Mucosa of rectum (tissue), 2 donors: ENCODE results near the gene STAT4.

ENCODE experiments used
- H3K27ac ChIP-seq, 2 donors: one replicate each; pipeline ENCODE4 v1.7.0; 2013; ENCODE audit warnings: inconsistent platforms in 2 of 2, low read depth in 2 of 2, low read length in 2 of 2
- H3K27me3 ChIP-seq, 2 donors: one replicate each; pipeline ENCODE4 v1.7.0; 2013; ENCODE audit warnings: low read length in 2 of 2; ENCODE audit not compliant: control insufficient read depth in 2 of 2, insufficient read depth in 2 of 2
- H3K36me3 ChIP-seq, 2 donors: one replicate each; pipeline ENCODE4 v1.7.0; 2013; ENCODE audit warnings: low read length in 2 of 2; ENCODE audit not compliant: control insufficient read depth in 2 of 2, insufficient read depth in 2 of 2
- H3K4me1 ChIP-seq, 2 donors: one replicate each; pipeline ENCODE4 v1.7.0; 2013; ENCODE audit warnings: low read length in 2 of 2, mild to moderate bottlenecking in 1 of 2; ENCODE audit not compliant: control insufficient read depth in 2 of 2, insufficient read depth in 2 of 2
- H3K4me3 ChIP-seq, 2 donors: one replicate each; pipeline ENCODE4 v1.7.0; 2013; ENCODE audit warnings: low read length in 2 of 2
- H3K9ac ChIP-seq, 2 donors: one replicate each; pipeline ENCODE4 v1.7.0; 2013; ENCODE audit warnings: low read length in 2 of 2, low read depth in 1 of 2, mild to moderate bottlenecking in 1 of 2
- H3K9me3 ChIP-seq, 2 donors: one replicate each; pipeline ENCODE4 v1.7.0; 2013; ENCODE audit warnings: low read length in 2 of 2; ENCODE audit not compliant: control insufficient read depth in 2 of 2
- donor health status: healthy.
- donor health status: Normal muscosa, but diverticular disease.

Gene STAT4

GRCh38 chr2:191037351-191037750, 113.4 kb downstream of the STAT4 start:
- H3K9ac ChIP-seq = no peak overlapping the region
- H3K36me3 ChIP-seq = no peaks in the 10 kb centered on the region
- H3K9me3 ChIP-seq = no peaks in the 10 kb centered on the region
- H3K4me3 ChIP-seq = no peak overlapping the region
- peaks cover 0 to 5% of the 10 kb centered on the region in 2 donors for H3K4me1 ChIP-seq
- no peaks in the 10 kb centered on the region for H3K27me3 ChIP-seq
- no peak overlapping the region for H3K27ac ChIP-seq

GRCh38 chr2:191036363-191036762, 114.4 kb downstream of the STAT4 start:
- no peaks in the 10 kb centered on the region for H3K36me3 ChIP-seq
- no peak overlapping the region for H3K4me3 ChIP-seq
- no peak overlapping the region for H3K27ac ChIP-seq
- H3K27me3 ChIP-seq = no peaks in the 10 kb centered on the region
- no peaks in the 10 kb centered on the region for H3K9me3 ChIP-seq
- H3K9ac ChIP-seq = no peak overlapping the region
- no peaks in the 10 kb centered on the region for H3K4me1 ChIP-seq

GRCh38 chr2:191032588-191033429, 118.0 kb downstream of the STAT4 start:
- no peaks in the 10 kb centered on the region for H3K27me3 ChIP-seq
- no peak overlapping the region for H3K4me3 ChIP-seq
- H3K4me1 ChIP-seq = peaks cover 0 to 6% of the 10 kb centered on the region in 2 donors
- no peak overlapping the region for H3K9ac ChIP-seq
- H3K27ac ChIP-seq = no peak overlapping the region
- H3K36me3 ChIP-seq = no peaks in the 10 kb centered on the region
- no peaks in the 10 kb centered on the region for H3K9me3 ChIP-seq

GRCh38 chr2:191031256-191031655, 119.5 kb downstream of the STAT4 start:
- no peak overlapping the region for H3K4me3 ChIP-seq
- H3K27me3 ChIP-seq = no peaks in the 10 kb centered on the region
- H3K9me3 ChIP-seq = no peaks in the 10 kb centered on the region
- peaks cover 2 to 6% of the 10 kb centered on the region in 2 donors for H3K4me1 ChIP-seq
- no peaks in the 10 kb centered on the region for H3K36me3 ChIP-seq
- no peak overlapping the region for H3K27ac ChIP-seq
- H3K9ac ChIP-seq = no peak overlapping the region

- H3K27me3 ChIP-seq = no peaks in the 10 kb centered on the region
- no peak overlapping the region for H3K4me3 ChIP-seq
- no peak overlapping the region for H3K27ac ChIP-seq
- H3K4me1 ChIP-seq = peaks cover 4 to 6% of the 10 kb centered on the region in 2 donors
- no peak overlapping the region for H3K9ac ChIP-seq
- H3K9me3 ChIP-seq = no peaks in the 10 kb centered on the region
- no peaks in the 10 kb centered on the region for H3K36me3 ChIP-seq
Observed at GRCh38 chr2:191030521-191031154, 120.2 kb downstream of the STAT4 start.

GRCh38 chr2:191029280-191029950, 121.4 kb downstream of the STAT4 start:
- Histone ChIP-seq H3K9ac (no peak overlapping the region), H3K27me3 (no peaks in the 10 kb centered on the region), H3K9me3 (no peaks in the 10 kb centered on the region), H3K27ac (no peak overlapping the region), H3K36me3 (no peaks in the 10 kb centered on the region), H3K4me3 (no peak overlapping the region), H3K4me1 (peaks cover 4 to 6% of the 10 kb centered on the region in 2 donors)

- no peak overlapping the region for H3K27ac ChIP-seq
- no peak overlapping the region for H3K9ac ChIP-seq
- H3K36me3 ChIP-seq = no peaks in the 10 kb centered on the region
- H3K4me3 ChIP-seq = no peak overlapping the region
- peaks cover 6 to 10% of the 10 kb centered on the region in 2 donors for H3K4me1 ChIP-seq
- no peaks in the 10 kb centered on the region for H3K27me3 ChIP-seq
- no peaks in the 10 kb centered on the region for H3K9me3 ChIP-seq
Observed at GRCh38 chr2:191026377-191026776, 124.4 kb downstream of the STAT4 start.

- Histone ChIP-seq H3K36me3 (no peaks in the 10 kb centered on the region), H3K4me1 (peaks cover 12 to 13% of the 10 kb centered on the region in 2 donors), H3K27me3 (no peaks in the 10 kb centered on the region), H3K9me3 (no peaks in the 10 kb centered on the region), H3K4me3 (no peak overlapping the region), H3K27ac (no peak overlapping the region), H3K9ac (no peak overlapping the region)
Observed at GRCh38 chr2:191025135-191025534, 125.7 kb downstream of the STAT4 start.

- no peak overlapping the region for H3K9ac ChIP-seq
- H3K9me3 ChIP-seq = no peaks in the 10 kb centered on the region
- H3K36me3 ChIP-seq = no peaks in the 10 kb centered on the region
- H3K4me1 ChIP-seq = peaks cover 12 to 16% of the 10 kb centered on the region in 2 donors
- no peaks in the 10 kb centered on the region for H3K27me3 ChIP-seq
- peak overlapping the region in 1 of 2 donors; percentile 39 for H3K4me3 ChIP-seq
- H3K27ac ChIP-seq = no peak overlapping the region
Observed at GRCh38 chr2:191023235-191023679, 127.5 kb downstream of the STAT4 start.
